ENCODE measurements around the gene HK3. TPM values are rescaled to one million over a fixed set of nuclear protein-coding genes. Genes with fewer than 3 reads are reported as not detected.

Gene HK3, protein sequence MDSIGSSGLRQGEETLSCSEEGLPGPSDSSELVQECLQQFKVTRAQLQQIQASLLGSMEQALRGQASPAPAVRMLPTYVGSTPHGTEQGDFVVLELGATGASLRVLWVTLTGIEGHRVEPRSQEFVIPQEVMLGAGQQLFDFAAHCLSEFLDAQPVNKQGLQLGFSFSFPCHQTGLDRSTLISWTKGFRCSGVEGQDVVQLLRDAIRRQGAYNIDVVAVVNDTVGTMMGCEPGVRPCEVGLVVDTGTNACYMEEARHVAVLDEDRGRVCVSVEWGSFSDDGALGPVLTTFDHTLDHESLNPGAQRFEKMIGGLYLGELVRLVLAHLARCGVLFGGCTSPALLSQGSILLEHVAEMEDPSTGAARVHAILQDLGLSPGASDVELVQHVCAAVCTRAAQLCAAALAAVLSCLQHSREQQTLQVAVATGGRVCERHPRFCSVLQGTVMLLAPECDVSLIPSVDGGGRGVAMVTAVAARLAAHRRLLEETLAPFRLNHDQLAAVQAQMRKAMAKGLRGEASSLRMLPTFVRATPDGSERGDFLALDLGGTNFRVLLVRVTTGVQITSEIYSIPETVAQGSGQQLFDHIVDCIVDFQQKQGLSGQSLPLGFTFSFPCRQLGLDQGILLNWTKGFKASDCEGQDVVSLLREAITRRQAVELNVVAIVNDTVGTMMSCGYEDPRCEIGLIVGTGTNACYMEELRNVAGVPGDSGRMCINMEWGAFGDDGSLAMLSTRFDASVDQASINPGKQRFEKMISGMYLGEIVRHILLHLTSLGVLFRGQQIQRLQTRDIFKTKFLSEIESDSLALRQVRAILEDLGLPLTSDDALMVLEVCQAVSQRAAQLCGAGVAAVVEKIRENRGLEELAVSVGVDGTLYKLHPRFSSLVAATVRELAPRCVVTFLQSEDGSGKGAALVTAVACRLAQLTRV
- total RNA-seq = not detected

DNA sequence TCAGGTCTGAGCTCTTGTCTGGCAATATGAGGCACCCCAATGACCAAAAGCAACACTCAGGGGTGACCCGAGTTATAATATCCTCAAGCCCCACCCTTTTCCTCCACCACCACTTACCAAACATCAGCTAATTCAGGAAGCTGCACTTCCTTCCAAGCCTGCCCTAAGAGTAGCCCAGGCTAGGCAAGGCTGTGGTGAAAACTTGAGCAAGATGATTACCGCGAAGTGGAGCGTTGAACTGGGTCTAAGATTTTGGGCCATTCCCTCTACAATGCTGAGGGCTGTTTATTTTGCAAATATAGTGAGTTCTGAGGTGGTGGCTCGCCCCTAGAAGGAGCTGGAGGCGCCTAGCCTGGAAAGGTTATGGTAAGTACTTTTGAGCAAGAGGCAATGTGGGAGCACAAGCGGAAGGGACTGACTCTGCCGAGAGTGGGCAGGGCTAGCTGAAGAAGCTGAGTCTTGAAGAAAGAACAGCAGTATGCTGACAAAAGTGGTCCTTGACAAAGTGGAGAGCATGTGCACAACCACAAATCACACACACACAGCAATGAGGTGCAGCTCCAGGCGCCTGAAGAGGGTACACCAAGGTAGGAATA, at the start of gene HK3:
Gene HK3 (minus strand): TSS at position 51 of the 596 bp plus-strand sequence. CDS start 3,187 bp downstream, outside the sequence.
- DNase-seq = no peak

DNA sequence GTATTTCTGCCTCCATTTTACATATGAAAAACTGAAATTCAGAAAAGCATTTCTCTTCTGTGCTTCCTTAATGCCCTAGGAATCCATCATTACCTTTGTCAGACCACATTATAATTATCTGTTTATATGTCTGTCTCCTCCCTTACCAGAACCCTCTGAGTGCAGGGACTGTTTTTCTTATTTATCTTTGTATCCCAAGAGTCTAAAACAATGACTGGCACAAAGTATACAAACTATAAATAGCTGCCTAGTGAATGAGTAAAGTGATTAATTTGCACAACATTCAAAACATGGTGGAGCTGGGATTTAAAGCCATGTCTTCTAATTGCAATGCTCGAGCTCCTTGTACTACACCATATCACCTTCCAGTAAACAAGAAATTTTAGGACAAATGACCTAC, 49.3 kb upstream of the HK3 start:
- DNase-seq = no peak

DNA sequence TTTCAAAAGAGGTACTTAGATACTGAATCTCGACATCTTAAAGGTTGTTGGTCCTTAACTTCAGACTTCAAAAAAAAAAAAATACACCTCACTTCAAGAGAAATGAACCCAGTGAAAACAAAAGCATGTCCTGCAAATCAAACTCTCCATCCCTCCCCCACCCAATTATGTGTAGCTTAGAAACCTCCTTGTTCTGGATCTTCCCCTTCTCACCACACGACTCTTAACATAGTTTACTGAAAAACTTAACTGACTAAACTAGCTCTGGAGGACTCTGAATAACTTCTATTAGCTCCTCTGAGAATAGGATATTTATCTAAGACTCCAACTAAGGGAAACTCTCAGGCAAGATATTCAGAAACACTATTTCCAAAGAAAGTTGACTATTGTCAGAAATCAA, 48.7 kb upstream of the HK3 start:
- no peak for DNase-seq

DNA sequence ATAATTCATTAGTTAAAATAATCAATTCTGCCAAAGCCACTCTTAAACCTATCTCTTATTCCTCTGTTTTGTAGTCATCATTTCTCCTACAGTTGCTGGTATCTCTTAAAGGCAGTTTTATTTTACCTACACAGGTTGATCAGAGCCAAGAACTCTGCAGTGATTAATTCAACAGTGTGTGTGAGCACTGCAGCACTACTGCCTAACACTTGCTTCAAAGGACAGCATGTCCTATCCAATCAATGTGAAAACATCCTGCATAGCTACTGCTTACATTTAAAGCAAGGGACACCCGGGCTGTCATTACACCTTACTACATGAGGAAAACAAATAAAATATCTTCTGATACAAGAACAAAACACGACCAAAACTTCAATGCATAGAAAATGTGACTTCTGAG, 45.1 kb upstream of the HK3 start:
- DNase-seq = no peak

DNA sequence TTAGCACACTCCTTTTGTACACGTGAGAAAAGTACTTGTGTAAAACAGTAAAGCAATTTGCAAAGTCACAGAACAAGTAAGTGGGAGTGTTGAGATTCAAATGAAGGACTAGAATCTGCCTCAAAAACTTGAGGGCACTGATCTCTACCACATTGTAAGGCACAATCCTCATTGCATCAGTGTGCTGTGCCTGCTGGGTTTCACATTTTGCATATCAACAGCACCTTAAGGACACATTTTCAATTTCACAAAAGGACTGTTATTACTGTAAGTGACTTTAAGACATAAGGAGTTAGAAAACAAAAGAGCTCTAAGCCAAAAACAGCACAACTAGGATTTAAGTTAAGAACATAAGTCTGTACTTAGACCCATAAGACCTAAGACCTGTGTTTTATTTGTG, 44.7 kb upstream of the HK3 start:
- DNase-seq = no peak

DNA sequence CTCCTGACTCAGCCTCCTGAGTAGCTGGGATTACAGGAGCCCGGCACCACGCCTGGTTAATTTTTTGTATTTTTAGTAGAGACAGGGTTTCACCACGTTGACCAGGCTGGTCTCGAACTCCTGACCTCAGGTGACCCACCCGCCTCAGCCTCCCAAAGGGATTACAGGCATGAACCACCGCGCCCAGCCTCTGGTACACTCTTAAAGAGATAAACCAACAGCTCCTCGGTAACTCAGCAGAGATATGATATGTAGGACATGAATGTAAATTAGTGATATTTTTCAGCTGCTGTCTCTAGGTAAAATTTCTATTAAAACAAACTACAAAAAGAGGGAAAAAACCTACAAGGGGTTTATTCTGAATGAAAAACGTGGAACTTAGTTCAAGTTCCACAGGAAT, 42.8 kb upstream of the HK3 start:
- no peak for DNase-seq

DNA sequence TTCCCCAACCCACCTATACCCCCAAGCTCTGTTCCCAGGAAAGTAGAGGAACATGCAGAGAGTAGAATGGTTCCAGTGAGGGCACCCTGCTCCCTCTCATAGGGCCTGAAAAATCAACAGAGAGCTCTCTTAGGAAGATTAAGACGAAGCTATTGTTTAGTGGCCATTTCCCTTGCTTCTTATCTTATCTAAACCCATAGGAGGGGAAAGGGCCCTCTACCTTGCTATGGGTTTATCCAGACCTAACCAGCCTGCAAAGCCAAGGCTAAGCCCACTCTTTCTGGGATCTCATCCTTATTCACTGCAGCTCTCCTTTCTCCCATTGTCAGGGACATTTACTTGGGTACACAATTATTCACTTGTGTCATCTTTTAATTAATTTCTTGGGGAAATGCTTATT, 39.3 kb upstream of the HK3 start:
- no peak for DNase-seq

DNA sequence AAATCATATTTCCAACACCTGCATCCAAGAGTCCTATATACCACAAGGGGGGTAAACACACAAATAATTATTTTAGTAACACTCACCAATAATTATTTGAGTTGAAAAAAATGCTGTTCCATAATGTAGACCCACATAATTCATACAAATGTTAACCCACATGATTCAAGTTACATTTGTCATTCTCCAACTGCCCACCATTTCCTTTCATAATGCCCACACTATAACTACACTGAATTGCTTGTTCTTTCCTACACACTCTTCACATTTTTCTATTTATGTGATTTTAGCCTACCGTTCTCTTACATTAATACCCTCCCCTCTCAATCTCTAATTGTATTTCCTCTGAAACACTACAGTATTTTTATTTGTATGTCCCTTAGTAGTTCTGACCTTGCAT, 35.9 kb upstream of the HK3 start:
- DNase-seq = no peak

DNA sequence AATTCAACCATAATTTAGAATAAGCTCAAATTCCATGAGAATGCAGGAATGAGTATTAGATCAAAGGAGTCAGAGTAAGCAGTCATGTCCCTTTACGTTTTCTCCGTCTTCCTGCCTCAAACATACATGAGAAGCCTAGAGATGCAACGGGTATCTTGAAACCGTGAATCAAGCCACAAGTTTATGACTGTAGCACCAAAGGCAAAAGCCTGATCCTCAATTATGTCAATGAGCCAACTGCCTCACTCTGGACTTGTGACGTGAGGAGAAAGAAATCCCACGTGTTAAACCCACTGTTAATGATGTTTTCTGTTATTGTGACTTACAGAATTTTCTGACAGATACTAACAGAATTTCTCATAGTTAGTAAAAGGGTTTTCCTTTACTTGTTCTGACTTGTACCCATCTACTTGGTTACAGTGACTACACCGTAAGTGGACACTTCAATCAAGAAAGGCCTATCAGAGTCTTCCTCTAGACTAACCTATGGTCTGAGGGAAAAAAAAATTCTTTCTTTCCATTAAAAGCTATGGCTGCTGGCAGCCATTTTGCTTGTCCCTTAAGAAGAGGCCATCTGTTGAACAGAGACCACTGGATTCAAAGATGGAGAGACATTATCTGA, 35.3 kb upstream of the HK3 start:
- no peak for DNase-seq

DNA sequence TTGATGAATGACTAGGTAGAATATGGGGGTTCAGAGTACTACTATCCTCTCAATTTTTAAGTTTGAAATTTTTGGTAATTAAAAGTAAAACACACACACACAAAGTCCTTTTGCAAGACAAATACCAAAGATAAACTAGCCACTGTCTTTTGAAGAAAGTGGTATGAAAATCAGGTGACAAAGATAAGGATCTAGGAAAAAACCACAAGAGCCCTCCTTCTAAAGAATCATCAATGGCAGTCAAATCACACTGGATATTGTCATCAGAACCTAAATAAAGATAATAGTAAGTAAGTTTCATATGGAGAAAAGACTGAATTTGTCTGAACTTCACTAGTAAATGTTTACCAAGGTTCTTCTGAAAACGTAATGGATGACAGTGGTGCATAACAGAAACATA, 30.5 kb upstream of the HK3 start:
- no peak for DNase-seq

DNA sequence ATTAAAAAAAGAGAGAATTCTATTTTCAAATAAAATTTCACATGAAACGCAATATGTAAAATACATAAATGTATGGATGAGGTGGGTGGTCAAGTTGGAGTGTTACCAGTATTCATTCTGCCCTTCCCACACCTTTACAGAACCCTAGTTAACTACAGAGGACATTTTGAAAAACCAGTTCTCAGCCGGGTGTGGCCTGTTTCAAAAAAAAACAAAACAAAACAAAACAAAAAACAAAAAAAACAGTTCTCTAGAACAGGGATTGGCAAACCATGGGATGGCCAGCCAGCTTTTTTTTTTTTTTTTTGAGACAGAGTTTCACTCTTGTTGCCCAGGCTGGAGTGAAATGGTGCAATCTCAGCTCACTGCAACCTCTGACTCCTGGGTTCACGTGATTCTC, 28.4 kb upstream of the HK3 start:
- no peak for DNase-seq

DNA sequence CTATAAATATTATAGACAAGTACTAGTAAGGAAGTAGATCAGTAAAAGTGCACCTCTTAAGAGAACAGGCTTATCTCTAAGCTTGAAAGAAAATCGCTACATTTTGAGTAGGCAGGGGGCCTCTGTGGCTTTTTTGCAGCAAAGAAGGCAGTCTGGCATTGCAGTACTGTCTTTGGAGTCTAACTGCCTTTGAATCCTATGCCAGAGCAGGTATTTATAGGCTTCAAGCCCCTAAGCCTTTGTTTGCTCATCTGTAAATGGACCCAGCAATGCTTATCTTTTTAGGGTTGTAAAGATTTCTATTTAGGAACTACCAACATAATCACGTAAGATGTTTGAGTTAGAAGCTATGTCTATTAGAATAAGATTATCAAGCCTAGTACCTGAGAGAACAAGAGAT, 23.7 kb upstream of the HK3 start:
- DNase-seq = no peak

DNA sequence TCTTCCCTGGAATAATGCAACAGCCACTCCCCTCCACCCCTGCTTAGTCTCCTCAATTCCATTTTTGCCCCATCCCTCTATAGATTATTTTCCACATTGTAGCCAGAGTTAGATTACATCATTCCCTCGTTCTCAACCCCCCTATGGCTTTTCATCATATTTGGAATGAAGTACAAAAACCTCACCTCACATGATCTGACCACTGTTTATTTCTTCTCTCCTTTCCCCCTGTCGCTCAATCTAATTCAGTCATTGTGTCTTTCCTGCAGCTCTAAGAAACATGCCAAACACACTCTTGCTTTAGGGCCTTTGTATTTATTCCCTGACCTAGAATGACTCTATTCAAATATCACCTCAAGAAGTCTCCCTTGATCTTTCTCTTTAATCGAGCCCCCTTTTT, 22.6 kb upstream of the HK3 start:
- no peak for DNase-seq

DNA sequence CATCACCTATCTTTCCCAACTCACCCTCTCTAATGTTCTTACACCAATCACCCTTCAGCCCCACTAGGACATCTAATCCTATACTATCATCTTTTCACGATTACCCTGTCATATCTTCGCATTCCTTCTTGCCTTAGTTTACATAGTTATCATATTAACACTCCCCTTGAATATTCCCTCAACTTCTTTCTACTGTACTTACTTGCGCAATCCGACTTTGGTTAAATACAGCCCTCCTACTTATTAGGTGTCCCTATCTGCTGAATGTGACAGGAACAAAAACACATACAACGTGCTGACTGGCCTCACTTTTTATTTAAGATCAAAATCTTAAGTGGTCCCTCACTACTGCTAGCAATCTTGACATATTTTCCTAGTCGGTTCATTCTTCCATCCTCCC, 19.5 kb upstream of the HK3 start:
- DNase-seq = no peak

DNA sequence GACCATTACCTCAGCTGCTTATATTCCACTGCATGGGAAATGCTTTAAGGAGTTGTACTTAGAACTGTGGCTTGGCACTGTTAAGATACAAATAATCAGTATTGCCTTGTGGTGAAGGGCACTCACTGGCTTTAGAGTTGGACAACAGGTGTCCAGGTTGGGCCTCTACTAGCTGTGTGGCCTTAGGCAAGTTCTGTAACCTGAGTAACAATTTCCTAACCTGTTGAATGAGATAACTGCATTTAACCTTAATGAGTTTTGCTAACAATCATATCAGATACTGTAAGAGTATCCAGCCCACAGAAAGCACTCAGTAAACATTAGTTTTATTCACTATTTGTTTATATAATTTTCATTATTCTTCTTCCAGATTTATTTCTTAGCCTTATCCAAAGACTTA, 17.2 kb upstream of the HK3 start:
- DNase-seq = no peak

DNA sequence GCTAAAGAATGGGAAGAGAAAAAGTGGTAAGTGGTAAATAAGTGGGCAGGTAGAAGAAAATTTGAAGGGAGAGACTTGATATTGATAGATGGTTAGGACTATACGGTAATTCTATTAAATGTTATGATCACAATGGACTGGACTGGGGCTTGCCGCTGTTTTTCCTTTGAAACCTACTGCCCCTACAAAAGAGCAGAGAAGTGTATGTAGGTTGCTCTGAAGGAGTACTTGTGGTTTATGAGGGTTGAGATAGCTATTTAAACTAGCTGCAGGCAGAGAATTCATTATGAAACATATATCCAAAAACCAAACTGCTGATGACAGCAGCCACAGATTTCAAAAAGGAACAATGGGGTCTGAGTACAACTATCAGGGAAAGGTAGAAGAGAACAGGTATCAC, 16.8 kb upstream of the HK3 start:
- no peak for DNase-seq

DNA sequence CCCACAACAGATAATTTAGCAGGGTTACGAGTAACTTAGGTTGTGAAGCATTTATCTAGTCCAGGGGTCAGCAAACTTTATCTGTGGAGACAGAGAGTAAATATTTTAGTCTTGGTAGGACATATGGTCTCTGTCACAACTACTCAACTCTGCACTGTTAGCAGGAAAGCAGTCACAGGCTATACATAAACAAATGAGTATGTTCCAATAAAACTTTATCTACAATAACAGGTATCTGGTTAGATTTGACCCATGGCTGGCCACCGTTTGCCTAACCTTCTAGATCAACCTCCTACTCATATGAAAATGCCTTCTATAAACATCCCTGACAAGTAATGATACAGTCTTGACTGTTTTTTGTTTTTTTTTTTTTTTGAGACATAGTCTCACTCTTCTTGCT, 13.0 kb upstream of the HK3 start:
- DNase-seq = no peak

DNA sequence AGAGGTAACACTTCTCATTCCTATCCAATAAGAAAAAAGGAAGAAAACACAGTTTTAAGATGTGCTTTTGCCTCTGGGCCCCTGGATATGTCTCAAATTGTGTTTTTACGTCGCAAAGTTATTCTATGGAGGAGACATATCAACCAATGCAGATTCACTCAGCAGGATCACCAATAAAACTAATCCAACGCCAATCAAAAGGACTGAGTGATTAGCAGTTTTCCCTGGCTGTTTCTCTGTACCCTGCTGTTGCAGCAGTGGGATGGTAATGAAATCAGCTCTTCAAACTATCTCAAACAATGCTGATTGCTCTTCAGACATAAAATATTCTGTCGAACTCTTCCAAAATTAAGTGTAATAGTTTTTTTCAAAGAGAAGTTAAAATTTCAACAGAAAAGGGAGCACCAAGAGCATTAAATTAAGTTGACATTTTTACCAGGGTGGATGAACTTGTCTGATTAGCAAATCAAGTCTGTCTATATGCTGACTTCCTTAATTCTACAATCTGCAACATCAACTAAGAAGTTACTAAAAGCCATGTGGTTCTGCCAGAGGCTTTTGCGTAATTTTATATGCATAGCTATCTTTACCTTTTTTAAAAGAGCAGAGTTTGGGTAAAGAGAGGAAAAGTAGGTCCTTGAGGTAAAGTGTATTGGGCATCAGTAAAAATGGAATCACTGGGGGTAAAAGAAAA, 9.7 kb upstream of the HK3 start:
- DNase-seq = no peak

DNA sequence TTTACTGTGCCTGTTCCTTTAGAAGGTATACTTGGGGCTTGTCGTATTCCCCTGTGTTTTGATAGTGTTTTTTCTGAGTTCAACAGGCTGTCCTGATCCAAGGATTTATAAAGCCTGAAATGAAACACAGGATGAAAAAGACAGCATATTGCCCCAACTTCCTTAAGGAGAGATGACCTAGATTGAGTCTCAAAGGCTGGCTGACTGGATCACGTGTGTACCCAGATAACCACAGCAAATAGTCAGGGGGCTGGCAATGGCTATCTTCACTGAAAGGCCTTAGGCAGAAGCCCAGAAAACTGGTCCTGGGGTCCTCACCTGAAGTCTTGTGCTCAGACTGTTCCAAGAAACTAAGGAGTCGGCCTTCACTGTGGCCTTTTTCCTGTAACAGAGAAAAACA, 7.7 kb upstream of the HK3 start:
- DNase-seq = no peak

DNA sequence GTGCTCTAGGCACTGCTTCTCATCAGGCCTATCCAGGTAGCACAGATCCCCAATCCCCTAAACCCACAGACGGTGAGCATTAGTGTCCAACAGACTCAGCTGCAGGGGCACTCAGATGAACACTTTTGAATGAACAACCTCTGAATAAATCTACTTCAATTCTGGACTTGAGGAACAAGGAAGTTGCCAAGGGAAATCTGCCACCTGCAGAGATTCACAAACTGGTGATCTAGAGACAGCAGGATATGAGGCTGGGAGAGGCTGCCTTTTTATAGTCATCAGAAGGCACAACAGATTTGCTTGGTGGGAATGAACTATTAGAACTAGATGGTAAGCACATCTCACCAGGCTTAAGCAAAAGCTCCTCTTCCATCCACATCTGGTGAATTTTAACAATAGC, 7.0 kb upstream of the HK3 start:
- DNase-seq = no peak

DNA sequence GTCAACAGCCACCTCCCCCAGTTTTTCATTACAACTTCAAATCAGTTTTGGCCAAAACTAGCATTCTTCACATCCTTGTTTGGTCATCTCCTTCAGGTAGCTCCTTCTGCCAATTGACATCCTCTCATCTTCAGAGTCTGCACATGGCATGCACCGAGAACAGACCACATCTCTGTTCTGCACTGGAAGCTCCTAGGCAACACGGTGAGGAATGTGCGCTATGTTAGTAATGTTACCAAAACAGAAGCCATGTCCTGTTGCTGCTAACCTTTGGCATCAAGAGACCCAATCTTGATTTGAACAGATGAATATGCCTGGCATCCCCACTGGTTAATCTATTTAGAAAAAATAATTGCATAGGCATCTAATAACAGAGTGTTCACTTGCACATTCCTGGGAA, 5.1 kb upstream of the HK3 start:
- no peak for DNase-seq

DNA sequence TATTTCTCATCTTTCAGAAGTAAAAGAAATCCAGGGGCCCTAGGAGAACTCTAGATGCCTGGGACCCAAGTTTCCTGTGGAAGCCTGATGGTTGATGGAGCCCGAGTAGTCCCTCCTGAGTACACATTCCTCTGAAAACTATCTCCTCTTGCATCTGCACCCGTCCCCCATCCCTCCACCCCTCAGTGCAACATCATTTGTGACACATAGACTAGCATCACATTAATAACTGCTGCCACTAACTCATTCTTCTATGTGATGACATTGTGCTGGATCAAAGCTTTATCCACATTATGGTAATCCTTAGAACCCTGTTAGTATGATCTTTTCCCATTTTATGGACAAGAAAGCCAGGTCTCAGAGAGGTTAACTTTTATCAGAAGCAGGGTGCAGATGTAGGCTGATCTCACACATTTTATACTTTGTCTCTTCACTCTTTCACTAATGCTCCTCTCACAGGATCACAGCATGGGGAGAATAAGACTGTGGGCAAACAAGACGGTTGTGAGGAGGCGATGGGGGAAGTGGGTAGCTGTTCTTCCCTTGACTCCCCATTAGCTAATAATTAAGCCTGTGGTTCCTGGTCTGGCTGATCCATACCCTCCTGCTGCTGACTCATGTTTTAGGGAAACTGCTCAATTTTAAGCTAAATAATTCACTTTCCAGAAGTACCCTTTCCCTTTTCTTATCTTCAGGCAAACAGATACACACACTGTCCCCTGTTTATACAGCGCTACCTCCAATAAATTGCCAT, 3.9 kb upstream of the HK3 start:
- DNase-seq = no peak
